WERI-Rb-1 (cell line): ENCODE data around the gene SLC25A34.

ENCODE experiments used
- DNase-seq: peaks from one replicate; pipeline ENCODE4 v3.0.0-alpha.2; 2020
- H3K27ac ChIP-seq: fragments of 250-450 bp; sonication (Bioruptor Pico); 2 replicates; pipeline ENCODE4 v1.5.1; 2020; ENCODE audit warnings: mild to moderate bottlenecking, moderate library complexity
- H3K27me3 ChIP-seq: fragments of 250-450 bp; sonication (Bioruptor Pico); 2 replicates; pipeline ENCODE4 v1.5.1; 2021; ENCODE audit warnings: mild to moderate bottlenecking, low read depth, moderate library complexity; ENCODE audit not compliant: insufficient read depth, severe bottlenecking
- H3K36me3 ChIP-seq: fragments of 250-450 bp; sonication (Bioruptor Pico); 2 replicates; pipeline ENCODE4 v1.5.1; 2020; ENCODE audit warnings: mild to moderate bottlenecking, moderate library complexity
- H3K4me3 ChIP-seq: 2 replicates; pipeline ENCODE4 v1.5.1; 2011; ENCODE audit warnings: low read depth, mild to moderate bottlenecking, control low read depth, low read length
- H3K9me3 ChIP-seq: fragments of 250-450 bp; sonication (Bioruptor Pico); 2 replicates; pipeline ENCODE4 v1.5.1; 2021; ENCODE audit warnings: mild to moderate bottlenecking, moderate library complexity; ENCODE audit not compliant: severe bottlenecking
- TF ChIP-seq, protein P1 (sequence below): IDR thresholded peaks from 2 replicates; pipeline ENCODE4 v1.5.1; 2011; ENCODE audit warnings: low read depth, mild to moderate bottlenecking, control low read depth, inconsistent platforms, low read length

The SLC25A34 gene

DNA sequence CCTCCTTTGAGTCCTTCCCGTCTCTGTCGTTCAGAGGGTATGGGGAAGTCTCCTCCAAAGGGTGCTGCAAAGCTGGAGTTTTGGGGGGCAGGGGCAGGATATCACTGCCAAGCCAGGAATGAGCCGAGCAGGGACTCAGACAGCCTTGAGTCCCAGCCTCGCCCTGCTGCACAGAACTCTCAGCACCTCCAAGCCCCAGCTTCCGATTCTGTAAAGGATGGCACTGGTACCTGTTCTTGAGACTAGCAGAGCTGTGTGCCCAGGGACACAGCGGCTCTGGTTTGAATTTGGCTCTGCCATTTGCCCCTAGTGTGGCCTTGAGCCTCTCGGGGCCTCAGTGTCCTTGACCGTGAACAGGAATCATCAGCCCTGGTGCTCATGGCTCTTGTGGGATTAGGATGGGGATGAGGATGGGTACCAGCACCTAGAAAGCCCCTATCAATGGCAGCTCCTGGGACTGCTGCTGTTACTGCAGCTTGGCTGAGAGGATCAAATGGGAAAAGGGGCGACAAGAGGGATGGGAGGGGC is 21.0 kb downstream of the SLC25A34 start:
- Histone ChIP-seq H3K27me3 (no peaks in the 10 kb centered on the region), H3K4me3 (no peak overlapping the region), H3K36me3 (no peaks in the 10 kb centered on the region), H3K27ac (no peak overlapping the region), H3K9me3 (no peaks in the 10 kb centered on the region)
- TF ChIP-seq, protein P1, sequence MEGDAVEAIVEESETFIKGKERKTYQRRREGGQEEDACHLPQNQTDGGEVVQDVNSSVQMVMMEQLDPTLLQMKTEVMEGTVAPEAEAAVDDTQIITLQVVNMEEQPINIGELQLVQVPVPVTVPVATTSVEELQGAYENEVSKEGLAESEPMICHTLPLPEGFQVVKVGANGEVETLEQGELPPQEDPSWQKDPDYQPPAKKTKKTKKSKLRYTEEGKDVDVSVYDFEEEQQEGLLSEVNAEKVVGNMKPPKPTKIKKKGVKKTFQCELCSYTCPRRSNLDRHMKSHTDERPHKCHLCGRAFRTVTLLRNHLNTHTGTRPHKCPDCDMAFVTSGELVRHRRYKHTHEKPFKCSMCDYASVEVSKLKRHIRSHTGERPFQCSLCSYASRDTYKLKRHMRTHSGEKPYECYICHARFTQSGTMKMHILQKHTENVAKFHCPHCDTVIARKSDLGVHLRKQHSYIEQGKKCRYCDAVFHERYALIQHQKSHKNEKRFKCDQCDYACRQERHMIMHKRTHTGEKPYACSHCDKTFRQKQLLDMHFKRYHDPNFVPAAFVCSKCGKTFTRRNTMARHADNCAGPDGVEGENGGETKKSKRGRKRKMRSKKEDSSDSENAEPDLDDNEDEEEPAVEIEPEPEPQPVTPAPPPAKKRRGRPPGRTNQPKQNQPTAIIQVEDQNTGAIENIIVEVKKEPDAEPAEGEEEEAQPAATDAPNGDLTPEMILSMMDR: no peak
- DNase-seq: no peak

DNA sequence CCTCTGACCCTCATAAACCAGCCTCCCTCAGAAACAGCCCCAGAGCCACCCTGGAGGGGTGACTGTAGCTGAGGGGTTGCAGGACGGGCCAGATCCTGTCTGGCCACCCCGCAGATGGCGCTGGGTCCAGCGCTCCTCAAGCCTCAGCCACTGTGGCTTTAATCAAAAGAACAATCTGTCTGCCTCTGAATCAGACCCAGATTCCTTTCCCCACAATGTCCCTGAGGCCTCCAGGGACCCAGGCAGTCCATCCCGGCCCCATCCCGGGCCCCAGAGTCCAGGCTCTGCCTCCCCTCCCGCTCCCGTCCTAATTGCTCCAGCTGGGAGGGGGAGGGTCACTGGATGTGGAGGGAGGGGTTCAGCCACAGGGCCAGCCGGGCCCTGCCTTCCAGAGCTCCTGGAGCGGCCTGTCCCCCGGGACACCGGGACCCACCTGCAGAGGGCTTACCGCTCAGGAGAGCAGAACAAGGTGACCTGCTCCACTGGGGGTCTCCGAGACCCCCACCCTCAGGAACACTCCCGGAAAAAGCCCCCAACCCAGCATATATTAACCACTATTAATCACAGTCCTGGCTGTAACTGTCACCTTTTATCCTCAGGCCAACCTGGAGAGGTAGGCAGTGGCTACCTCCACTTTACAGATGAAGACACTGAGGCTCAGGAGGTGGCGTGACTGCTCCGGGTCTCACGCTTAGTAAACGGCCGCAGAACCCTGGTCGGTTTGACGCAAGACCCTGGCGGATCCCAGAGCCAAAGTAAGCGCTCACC is 21.7 kb downstream of the SLC25A34 start:
- peak; percentile 58 for DNase-seq
- H3K4me3 ChIP-seq: peak overlapping the region; percentile 60
- no peaks in the 10 kb centered on the region for H3K27me3 ChIP-seq
- no peaks in the 10 kb centered on the region for H3K36me3 ChIP-seq
- H3K9me3 ChIP-seq: no peaks in the 10 kb centered on the region
- peak overlapping the region; percentile 36; the same call in 1 of the 2 replicates for H3K27ac ChIP-seq
- TF ChIP-seq, protein P1: no peak

DNA sequence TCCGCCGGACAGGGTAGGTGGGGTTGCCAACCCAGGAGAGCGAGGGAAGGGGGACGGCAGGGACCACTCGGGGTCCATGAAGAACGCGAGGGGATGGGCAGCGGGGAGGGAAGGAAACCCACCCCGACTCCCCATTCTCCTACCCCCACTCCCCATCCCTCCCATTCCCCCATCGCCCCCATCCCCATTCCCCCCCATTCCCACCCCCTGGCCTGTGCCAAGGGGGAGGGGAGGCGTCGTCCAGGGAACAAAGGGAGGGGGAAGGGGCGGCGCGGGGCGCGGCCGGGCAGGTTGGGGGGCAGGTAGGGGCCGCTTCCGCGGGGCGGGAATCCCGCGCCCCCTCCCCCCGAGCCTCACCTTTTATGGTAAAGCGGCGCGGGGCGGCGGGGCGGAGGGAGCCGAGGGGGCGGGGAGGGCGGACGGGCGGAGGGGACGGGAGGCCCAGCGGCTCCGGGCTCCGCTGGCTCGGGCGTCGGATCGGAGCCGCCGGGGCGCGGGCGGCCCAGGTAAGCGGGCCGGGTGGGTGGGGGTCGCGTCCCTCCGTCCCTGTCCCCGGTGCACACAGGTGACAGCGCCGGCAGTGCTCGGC is 22.4 kb downstream of the SLC25A34 start, which contains the start of gene FBLIM1:
Gene FBLIM1, plus strand, starts transcription at position 453 of the 589 bp plus-strand sequence. CDS start 6,189 bp downstream, outside the sequence.
- H3K27me3 ChIP-seq: no peaks in the 10 kb centered on the region
- H3K9me3 ChIP-seq: no peaks in the 10 kb centered on the region
- H3K36me3 ChIP-seq: no peaks in the 10 kb centered on the region
- peak within 1 kb of the TSS; percentile 45 for H3K27ac ChIP-seq
- DNase-seq: peak; percentile 51
- H3K4me3 ChIP-seq: peak within 1 kb of the TSS; percentile 60
- TF ChIP-seq, protein P1: no peak

DNA sequence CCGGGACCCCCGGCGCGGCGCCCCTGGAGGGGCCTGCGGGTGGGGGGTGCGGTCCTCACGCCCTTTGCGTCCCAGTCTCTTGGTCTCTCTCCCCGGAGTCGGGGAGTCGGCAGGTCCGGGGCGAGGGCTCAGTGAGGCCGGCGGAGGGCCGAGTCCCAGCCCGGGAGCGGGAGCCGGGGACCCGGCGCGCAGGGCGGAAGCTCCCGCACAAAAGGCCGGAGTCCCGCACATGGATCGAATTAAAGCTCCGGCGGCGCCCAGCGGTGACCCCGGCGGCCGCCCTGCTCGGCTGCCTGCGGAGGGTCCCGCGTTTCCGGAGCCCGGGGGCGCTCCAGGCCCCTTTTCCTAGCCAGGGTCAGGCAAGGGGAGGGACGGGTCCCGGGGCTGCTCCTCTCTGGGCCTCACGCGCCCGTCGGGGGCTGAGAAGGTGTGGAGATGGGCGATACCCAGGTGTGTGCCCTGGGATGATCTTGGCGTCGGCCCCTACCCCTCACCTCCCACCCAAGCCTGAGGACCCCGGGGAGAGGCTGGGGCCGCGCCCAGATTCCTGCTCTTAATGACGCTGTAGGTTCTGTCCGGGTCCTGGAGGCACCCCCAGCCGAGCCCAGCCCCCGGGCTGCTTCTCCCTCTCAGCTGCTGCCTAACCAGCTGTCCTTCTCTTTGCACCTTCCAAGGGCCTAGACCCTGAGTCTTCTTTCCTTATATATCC is 23.0 kb downstream of the SLC25A34 start:
- TF ChIP-seq, protein P1: no peak
- H3K27ac ChIP-seq: peak overlapping the region; percentile 45
- no peaks in the 10 kb centered on the region for H3K9me3 ChIP-seq
- no peaks in the 10 kb centered on the region for H3K27me3 ChIP-seq
- peak overlapping the region; percentile 60 for H3K4me3 ChIP-seq
- no peaks in the 10 kb centered on the region for H3K36me3 ChIP-seq
- no peak for DNase-seq

DNA sequence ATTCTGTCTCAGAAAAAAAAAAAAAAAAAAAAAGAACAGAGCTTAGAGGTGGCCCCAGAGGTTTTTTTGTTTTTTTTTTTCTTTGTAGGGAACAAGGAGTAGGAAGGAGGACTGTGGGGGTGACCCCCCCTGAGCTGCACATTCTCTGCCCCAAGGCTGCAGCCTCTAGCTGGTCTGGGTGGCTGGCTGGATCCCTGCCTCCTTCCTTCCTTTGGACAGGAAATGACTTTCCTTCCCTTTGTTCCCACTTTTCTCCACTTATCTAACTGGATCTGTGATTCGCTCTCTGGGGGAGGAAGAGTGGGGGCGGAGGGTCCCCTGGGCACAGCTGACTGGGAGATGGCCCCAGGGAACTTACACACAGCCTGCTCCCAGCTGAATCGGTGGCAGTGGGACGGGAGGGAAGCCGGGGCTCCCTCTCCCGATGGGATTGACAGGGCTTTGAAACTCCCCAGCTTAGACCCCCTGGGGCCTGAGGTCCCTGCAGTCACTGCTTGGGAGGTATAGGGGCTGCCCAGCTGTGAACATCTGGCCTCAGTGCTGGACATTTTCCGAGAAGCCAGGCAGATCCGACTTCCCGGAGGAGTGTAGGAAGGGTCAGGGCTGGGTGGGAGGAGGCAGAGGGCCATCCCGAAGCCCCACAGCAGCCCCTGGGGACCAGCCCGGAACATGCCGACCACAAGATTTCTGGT is 24.6 kb downstream of the SLC25A34 start:
- Histone ChIP-seq H3K36me3 (peaks cover 7% of the 10 kb centered on the region), H3K27ac (no peak overlapping the region), H3K9me3 (no peaks in the 10 kb centered on the region), H3K4me3 (no peak overlapping the region), H3K27me3 (no peaks in the 10 kb centered on the region)
- DNase-seq: no peak
- TF ChIP-seq, protein P1: no peak
